Muscle layer of colon (tissue), 2 donors: ENCODE data around the gene CHTF18.
"Not testable (repeated sequence)": the region's sequence is repeated elsewhere in the genome, so short reads cannot be mapped to it uniquely, and the experiment has no call there.

Experiments used
- H3K27ac ChIP-seq: one replicate; pipeline ENCODE4 v1.7.0; 2013; ENCODE audit warnings: low read depth, mild to moderate bottlenecking, low read length, moderate library complexity
- H3K27me3 ChIP-seq, 2 donors: one replicate each; pipeline ENCODE4 v1.7.0; 2013; ENCODE audit warnings: low read length in 2 of 2, mild to moderate bottlenecking in 2 of 2; ENCODE audit not compliant: insufficient read depth in 2 of 2, control insufficient read depth in 1 of 2
- H3K36me3 ChIP-seq: one replicate; pipeline ENCODE4 v1.7.0; 2013; ENCODE audit warnings: mild to moderate bottlenecking, low read length; ENCODE audit not compliant: insufficient read depth
- H3K4me1 ChIP-seq: one replicate; pipeline ENCODE4 v1.7.0; 2013; ENCODE audit warnings: mild to moderate bottlenecking, low read length; ENCODE audit not compliant: insufficient read depth
- H3K4me3 ChIP-seq, 2 donors: one replicate each; pipeline ENCODE4 v1.7.0; 2013; ENCODE audit warnings: low read length in 2 of 2, low read depth in 1 of 2, mild to moderate bottlenecking in 1 of 2, moderate library complexity in 1 of 2
- H3K9ac ChIP-seq: one replicate; pipeline ENCODE4 v1.7.0; 2013; ENCODE audit warnings: low read length
- H3K9me3 ChIP-seq: one replicate; pipeline ENCODE4 v1.7.0; 2013; ENCODE audit warnings: mild to moderate bottlenecking, low read length
- donor health status: abdominal sarcoma.
- donor health status: Adenocarcinoma of cecum.

Gene CHTF18

DNA sequence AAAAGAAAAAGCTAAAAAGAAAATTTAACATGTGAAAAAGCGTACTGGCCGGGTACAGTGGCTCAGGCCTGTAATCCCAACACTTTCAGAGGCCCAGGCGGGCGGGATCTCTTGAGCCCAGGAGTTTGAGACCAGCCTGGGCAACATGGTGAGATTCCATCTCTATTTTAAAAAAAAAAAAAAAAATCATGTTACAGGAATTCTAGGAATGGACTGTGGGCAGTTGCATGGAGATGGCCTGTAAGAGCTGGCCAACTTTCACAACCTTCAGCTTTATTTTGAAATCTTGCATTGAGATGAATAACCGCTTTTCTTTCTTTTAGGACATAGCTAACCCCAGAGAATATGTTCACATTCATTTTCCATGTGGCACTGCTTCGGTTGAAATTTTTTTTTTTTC is 39.4 kb upstream of the CHTF18 start:
- Histone ChIP-seq H3K9me3 (no peaks in the 10 kb centered on the region), H3K27me3 (peaks cover 5 to 10% of the 10 kb centered on the region in 2 donors), H3K4me3 (no peak overlapping the region)

DNA sequence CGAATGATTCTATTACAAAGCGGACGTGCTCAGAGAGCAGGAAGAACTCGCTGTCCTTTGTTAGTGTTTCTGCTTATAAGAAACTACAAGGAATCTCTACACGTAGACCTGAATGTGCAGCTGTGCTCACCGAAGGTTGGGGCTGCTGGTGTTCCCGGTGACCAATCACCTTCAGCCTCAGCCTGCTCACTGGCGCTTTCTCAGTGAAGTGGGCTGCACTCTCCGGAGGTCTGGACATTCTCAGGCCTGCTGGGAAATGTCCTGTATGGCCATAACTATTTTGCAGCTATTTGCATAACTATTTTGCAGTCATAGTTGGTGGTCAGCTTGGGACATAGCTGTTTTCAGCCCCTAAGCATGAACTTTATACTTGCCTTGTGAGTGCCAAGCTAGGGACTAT is 37.9 kb upstream of the CHTF18 start:
- H3K9me3 ChIP-seq: no peaks in the 10 kb centered on the region
- H3K9ac ChIP-seq: no peak overlapping the region
- peaks cover 5 to 10% of the 10 kb centered on the region in 2 donors for H3K27me3 ChIP-seq
- H3K4me3 ChIP-seq: no peak overlapping the region
- no peaks in the 10 kb centered on the region for H3K36me3 ChIP-seq
- no peak overlapping the region for H3K27ac ChIP-seq
- H3K4me1 ChIP-seq: no peaks in the 10 kb centered on the region

More for the DNA sequence above, 39.4 kb upstream of the CHTF18 start:
- Histone ChIP-seq H3K27ac (no peak overlapping the region), H3K4me1 (no peaks in the 10 kb centered on the region), H3K36me3 (no peaks in the 10 kb centered on the region), H3K9ac (no peak overlapping the region)

DNA sequence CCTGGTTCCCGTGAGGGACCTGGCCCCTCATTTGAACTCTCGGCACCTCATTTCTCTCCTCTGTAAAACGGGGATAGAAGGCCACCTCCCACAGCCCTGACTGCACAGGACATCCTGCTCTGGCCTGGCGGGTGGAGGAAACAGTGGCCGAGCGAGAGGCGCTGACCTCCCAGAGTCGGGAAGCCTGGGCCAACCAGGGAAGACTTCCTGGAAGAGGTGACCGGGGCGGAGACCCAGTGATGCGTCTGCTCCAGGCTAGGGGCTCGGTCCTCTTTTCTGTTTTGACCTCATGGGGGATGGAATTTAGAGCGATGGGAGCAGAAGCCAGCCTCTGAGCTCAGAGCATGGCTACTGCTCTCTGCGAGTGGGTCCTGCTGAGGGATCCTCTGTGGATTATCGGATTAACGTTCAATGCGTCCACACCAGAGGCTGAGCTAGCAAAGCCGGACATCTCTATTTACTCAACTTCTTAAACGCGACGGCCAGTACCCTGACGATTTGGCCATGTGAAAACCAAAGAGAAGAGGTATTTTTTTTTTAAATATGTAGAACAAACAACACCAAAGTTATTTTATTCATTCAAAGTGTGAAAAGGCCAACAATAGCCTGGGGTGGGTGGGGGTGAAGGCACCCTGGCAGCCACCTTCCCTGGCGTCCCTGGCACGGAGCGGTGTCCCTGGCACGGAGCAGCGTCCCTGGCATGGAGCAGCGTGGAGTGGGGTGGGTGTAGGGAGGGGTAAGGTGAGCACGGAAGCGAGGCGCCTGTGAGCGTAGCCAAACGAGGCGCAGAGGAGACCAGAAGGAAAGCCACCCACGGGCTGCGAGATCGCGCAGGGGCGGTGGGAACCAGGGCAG is 37.0 kb upstream of the CHTF18 start:
- Histone ChIP-seq H3K4me3 (no peak overlapping the region), H3K9ac (no peak overlapping the region), H3K27me3 (peaks cover 5 to 10% of the 10 kb centered on the region in 2 donors), H3K36me3 (no peaks in the 10 kb centered on the region), H3K9me3 (no peaks in the 10 kb centered on the region), H3K27ac (no peak overlapping the region), H3K4me1 (no peaks in the 10 kb centered on the region)

DNA sequence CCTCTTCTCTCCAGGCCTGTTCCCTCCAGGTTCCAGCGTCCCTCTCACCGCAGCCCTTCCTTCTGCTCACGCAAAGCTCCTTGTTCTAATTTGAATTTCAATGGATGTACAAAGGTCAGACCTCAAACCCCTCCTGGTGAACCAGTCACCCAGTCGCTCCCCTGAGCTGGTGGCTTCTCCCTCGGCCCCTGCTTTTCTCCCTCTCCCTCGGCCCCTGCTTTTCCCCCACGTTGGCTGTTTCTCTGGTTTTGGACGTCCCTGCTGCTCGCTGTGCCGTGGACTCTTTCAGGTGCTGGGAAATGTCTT is 36.5 kb upstream of the CHTF18 start:
- H3K36me3 ChIP-seq: no peaks in the 10 kb centered on the region
- H3K9ac ChIP-seq: no peak overlapping the region
- peaks cover 5 to 10% of the 10 kb centered on the region in 2 donors for H3K27me3 ChIP-seq
- no peak overlapping the region for H3K27ac ChIP-seq
- H3K4me1 ChIP-seq: no peaks in the 10 kb centered on the region
- H3K4me3 ChIP-seq: no peak overlapping the region
- no peaks in the 10 kb centered on the region for H3K9me3 ChIP-seq

DNA sequence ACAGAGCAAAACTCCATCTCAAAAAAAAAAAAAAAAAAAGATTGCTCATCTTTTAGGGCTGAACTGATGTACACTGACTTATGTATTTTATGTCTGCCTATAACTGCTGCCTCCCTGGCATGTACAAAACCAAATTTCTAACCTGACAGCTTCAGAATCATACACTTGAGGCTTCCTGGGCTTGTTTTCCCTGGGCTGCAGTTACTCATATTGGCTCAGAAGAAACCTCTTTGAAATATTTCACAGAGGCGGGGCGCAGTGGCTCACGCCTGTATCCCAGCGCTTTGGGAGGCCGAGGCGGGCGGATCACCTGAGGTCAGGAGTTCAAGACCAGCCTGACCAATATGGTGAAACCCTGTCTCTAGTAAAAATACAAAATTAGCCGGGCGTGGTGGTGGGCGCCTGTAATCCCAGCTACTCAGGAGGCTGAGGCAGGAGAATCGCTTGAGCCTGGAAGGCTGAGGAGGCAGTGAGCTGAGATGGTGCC is 34.3 kb upstream of the CHTF18 start:
- H3K36me3 ChIP-seq, H3K9me3 ChIP-seq, H3K9ac ChIP-seq, H3K27ac ChIP-seq, H3K4me1 ChIP-seq, H3K4me3 ChIP-seq: not testable (repeated sequence)
- peaks cover 5 to 10% of the 10 kb centered on the region in 2 donors for H3K27me3 ChIP-seq

DNA sequence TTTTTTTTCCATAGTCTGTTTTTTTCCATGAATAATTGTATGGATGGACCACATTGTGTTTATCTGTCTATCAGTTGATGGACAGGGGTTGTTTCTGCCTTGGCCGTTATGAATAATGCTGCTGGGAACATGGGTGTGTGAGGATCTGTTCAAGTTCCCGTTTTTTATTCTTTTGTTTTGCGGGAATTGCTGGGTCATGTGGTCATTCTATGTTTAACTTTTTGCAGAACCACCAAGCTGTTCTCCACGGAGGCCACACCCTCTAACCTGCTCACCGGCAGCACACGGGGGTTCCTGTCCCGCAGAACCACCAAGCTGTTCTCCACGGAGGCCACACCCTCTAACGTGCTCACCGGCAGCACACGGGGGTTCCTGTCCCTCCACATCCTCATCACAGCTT is 33.8 kb upstream of the CHTF18 start:
- no peak overlapping the region for H3K9ac ChIP-seq
- H3K9me3 ChIP-seq: no peaks in the 10 kb centered on the region
- H3K27me3 ChIP-seq: peaks cover 5 to 10% of the 10 kb centered on the region in 2 donors
- H3K36me3 ChIP-seq: no peaks in the 10 kb centered on the region
- H3K4me1 ChIP-seq: no peaks in the 10 kb centered on the region
- H3K4me3 ChIP-seq: no peak overlapping the region
- H3K27ac ChIP-seq: no peak overlapping the region

DNA sequence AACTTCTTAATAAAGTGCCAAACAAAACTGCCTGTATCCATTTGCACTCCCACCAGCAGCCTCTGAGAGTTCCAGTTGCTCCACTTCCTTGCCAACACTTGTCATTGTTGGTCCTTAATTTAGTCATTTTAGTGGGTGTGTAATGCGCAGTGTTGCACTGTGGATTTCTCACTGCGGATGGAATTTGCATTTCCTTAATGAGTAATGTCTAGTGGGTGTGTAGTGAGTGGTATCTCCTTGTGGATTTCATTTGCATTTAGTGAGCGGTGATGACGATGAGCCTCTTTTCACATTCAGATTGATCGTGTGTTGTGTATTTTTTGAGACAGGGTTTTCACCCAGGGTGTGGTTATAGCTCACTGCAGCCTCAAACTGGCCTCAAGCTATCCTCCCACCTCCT is 32.0 kb upstream of the CHTF18 start:
- no peak overlapping the region for H3K4me3 ChIP-seq
- H3K4me1 ChIP-seq: no peaks in the 10 kb centered on the region
- H3K36me3 ChIP-seq: no peaks in the 10 kb centered on the region
- peaks cover 5% of the 10 kb centered on the region in 2 donors for H3K27me3 ChIP-seq
- H3K9me3 ChIP-seq: no peaks in the 10 kb centered on the region
- no peak overlapping the region for H3K9ac ChIP-seq
- no peak overlapping the region for H3K27ac ChIP-seq

DNA sequence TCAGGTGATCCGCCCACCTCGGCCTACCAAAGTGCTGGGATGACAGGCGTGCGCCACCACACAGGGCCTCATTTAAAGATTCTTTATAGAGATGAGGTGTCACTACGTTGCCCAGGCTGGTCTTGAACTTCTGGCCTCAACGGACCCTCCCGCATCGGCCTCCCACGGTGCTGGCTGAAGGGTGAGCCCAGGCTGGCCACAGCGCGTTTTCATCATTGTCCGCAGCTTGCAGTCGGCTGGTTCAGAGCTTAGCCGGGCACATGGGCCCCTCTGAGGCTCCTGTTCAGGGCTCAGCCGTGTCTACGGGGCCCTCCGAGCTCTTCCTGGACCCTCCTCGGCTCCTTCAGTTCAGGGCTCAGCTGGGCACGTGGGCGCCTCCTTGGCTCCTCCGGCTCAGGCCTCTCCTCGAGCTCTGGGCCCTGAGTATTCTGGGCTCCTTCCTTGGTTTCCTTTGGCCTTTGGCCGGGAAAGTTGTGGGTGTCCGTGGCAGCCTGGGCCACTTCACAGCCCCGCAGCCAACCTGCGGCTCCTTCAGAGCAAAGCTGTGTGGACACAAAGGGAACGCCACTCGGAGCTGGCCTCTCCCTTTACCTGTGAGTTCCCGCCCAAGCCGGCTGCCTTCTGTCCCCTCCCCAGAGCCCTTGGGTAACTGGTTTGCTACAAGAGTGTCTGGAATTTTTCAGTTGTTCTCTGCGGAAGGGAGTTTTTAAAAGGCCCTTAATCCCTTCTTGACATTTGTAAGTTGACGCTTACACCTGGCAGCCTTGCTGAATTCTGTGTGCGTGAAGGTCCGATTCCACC is 29.1 kb upstream of the CHTF18 start:
- Histone ChIP-seq H3K9ac (no peak overlapping the region), H3K27me3 (peaks cover 0 to 13% of the 10 kb centered on the region in 2 donors), H3K36me3 (no peaks in the 10 kb centered on the region), H3K4me1 (no peaks in the 10 kb centered on the region), H3K9me3 (no peaks in the 10 kb centered on the region), H3K4me3 (no peak overlapping the region), H3K27ac (no peak overlapping the region)

DNA sequence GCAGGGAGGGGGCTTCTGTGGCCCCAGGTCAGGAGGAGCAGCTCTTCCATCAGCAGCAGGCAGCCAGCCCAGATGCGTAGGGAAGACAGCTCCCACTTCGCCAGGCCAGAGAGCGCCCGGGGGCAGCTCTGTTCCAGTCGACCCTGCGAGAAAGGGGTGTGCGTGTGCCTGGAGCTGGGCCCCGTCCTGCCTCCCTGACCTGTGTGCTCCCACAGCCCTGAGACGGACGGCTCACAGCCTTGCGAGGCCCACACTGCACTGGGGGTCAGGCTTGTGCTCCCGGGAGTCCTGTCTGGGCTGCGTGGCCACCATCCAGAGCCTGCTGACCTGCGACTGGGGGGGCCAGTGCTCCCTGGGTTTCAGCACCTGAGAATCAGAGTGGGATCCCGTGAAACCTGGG is 28.4 kb upstream of the CHTF18 start:
- Histone ChIP-seq H3K36me3 (no peaks in the 10 kb centered on the region), H3K4me1 (no peaks in the 10 kb centered on the region), H3K27ac (no peak overlapping the region), H3K9me3 (no peaks in the 10 kb centered on the region), H3K4me3 (no peak overlapping the region), H3K9ac (no peak overlapping the region), H3K27me3 (peaks cover 0 to 13% of the 10 kb centered on the region in 2 donors)

DNA sequence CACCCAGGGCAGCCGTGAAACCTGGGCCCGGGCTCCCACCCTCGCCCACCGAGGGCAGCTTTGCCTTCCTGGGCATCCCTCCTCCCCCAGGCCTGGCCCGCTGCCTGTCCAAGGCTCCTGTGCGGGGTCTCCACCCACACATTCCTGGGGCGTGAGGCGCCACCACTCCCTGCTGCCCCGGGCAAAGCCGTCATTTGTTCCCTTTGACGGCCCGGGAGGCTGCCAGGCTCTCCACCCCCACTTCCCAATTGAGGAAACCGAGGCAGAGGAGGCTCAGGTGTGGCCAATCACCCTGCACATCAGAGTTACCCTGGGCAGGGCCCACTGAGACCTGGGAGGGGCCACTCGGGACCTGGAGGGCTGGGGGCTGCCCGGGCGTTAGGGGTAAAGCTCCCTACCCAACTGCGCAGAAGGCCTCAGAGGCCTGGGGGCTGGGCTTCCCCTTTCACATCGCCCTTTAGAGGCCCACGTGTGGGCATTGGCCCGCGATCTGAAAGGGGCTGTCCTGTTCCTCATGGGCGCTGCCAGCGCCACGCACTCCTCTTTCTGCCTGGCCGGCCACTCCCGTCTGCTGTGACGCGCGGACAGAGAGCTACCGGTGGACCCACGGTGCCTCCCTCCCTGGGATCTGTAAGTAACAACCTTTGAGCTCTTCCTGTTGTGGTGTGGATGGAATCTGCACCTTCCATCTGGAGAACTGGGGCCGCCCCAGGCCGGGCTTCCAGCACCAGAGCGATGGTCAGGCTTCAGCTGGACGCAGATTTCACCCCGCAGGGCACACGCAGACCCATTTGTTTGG is 27.7 kb upstream of the CHTF18 start, which contains the start of gene MSLN:
Gene MSLN, plus strand, starts transcription at position 190 of the 799 bp plus-strand sequence. CDS start 1,947 bp downstream, outside the sequence.
- Histone ChIP-seq H3K4me3 (no peak within 1 kb of the TSS), H3K4me1 (no peaks in the 10 kb centered on the region), H3K27ac (no peak within 1 kb of the TSS), H3K9ac (no peak within 1 kb of the TSS), H3K27me3 (peaks cover 0 to 13% of the 10 kb centered on the region in 2 donors), H3K36me3 (no peaks in the 10 kb centered on the region), H3K9me3 (no peaks in the 10 kb centered on the region)
